Activated CD4-positive, alpha-beta T cell treated with anti-CD3 and anti-CD28 coated beads, Interleukin-2, Interleukin-4, amounts not matched to agents 100 ng/mL and 50 ng/mL, durations not matched to agents 16 hours and 8 hours (primary cell): Measurements from ENCODE around the gene GTF2H3.
"Not testable (repeated sequence)": the region's sequence is repeated elsewhere in the genome, so short reads cannot be mapped to it uniquely, and the experiment has no call there.

ENCODE experiments used
- DNase-seq: peaks from one replicate; pipeline ENCODE4 v3.0.0-alpha.2; 2020; ENCODE audit warnings: low spot score

Gene GTF2H3

GRCh38 chr12:123633379-123634141, at the start of gene GTF2H3, which contains the start of gene EIF2B1:
TSS of gene GTF2H3 (plus strand) at chr12:123633829. CDS start at chr12:123633860, 31 bp downstream.
TSS of gene EIF2B1 (minus strand) at chr12:123633686. CDS start at chr12:123633557, 129 bp downstream.
- DNase-seq: peak; percentile 99

DNA sequence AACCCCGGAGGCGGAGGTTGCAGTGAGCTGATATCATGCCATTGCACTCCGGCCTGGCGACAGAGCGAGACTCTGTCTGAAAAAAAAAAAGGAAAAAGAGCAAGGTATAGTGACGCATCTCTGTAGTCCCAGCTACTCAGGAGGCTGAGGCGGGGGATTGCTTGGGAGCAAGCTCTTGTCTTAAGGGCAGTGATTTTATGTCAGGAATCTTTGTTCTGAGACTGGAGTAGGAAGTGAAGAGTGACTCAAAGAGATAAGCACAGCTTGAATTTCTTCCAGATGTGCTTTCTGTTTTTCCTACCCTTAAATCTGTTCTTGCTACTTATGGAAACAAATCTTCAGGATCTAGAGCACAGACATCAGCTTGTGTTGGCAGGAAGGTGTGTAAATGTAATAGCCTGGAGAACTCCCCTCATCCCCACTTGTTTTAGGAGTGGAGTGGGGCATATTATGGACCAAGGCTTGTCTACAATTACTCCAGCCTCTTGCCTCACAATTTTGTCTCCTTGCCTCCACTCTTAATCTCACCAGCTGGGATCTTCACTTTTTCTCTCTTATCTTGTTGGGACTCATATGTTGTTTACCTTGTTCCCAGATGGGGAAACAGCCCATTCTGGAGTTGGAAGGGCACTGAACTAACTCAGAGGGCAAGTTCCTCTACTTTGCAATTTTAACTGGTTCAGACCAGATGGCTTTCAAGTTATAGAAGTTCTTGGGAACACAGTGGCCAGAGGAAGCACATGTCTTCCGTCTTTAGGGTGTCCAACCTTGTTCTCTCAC, 41.7 kb upstream of the GTF2H3 start:
- no peak for DNase-seq

- no peak for DNase-seq
Observed at GRCh38 chr12:123595729-123596128, 37.9 kb upstream of the GTF2H3 start.

DNA sequence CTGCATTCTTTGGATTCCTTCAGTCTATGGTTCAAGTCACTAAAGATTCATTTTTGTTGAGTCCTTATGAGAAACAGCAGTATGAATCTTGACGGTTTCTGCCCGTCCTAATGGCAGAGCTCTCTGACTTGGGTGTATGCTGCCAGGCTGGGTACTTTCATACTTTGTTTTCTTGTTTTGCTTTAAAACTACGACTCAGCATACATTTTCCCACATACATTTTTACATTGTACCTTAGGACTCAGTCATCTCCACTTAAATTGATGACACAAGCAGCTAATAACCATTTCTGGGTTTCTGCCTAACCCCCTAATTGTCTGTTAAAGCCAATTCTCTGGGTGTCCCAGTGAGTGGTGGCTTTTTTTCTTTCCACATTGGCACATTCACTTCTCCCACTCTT, 36.5 kb upstream of the GTF2H3 start:
- DNase-seq: no peak

DNA sequence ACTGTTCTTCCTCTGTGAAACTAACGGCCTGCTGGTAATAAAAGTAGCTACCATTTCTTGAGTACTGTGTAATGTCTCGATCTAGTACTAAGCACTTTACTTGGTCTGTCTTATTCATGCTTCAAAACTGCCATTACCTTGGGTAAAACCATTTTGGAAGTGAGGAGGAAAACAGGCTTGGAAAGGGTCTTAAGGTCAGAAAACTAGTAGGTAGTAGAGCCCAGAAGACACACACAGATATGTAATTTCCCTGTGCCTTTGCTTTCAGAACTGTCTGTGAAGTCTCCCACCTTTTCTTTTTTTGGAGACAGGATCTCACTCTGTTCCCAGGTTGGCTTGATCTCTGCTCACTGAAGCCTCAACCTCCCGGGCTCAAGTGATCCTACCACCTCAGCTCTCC, 35.1 kb upstream of the GTF2H3 start:
- DNase-seq: no peak

DNA sequence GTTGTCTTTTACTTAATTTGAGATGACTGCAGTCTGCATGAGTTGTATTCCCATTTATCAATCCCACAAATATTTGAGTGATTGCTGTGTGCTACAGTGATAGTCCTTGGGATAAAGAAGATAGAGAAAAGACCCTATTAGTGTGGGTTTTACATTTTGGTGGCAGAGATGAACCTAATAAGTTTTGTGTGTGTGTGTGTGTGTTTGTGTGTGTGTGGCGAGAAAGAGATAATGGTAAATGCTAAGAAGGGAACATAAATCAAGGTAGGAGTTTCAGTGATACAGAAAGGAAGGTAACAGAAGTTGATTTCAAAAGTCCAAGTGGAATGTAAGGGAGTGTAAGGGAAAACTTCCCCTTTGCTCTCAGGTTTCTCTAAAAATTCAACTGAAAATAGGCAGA, 34.3 kb upstream of the GTF2H3 start:
- DNase-seq: no peak

DNA sequence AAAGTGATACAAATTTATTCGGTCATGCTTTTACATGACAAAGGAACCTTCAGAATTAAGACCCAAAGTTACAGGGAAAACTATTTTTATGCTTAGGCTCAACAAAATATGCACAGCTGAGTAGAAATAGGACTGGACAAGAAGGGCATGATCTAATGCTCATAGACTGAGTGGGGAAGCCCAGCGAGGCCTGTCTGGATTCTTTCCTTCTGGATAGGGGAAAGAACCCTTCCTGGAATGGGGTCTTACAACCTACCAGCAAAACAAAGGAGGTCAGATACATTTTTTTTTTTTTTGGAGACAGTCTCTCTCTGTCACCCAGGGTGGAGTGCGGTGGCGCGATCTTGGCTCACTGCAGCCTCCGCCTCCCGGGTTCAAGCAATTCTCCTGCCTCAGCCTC, 33.9 kb upstream of the GTF2H3 start:
- no peak for DNase-seq

- DNase-seq: peak; percentile 86
Observed at GRCh38 chr12:123601602-123602489, 31.8 kb upstream of the GTF2H3 start, which contains the start of gene DDX55. TSS of gene DDX55 (plus strand) at chr12:123602099. CDS start at chr12:123602149, 50 bp downstream.

- no peak for DNase-seq
Observed at GRCh38 chr12:123602651-123603195, 30.9 kb upstream of the GTF2H3 start.

- not testable (repeated sequence) for DNase-seq
Observed at GRCh38 chr12:123603495-123603894, 30.1 kb upstream of the GTF2H3 start.

DNA sequence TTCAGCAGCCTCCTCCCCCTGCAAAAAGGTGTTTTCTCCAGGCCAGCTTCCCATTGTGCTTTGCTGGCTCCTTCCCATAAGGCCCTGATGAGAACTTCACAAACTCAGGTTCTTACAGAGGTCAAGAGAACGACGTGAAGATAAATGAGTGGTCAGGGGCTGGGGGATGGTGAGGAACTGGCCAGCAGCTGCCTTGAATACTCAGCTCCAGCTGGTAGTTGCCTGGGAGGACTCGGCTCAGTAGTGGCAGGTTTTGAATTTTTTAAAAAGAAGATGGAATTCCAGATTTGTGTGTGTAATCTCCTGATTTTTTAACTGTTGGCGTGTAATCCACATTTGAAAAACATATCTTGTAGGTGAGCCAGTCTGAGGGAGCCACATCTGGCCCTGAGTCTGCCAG, 25.9 kb upstream of the GTF2H3 start:
- DNase-seq: no peak

GRCh38 chr12:123608182-123608581, 25.4 kb upstream of the GTF2H3 start:
- DNase-seq: no peak

GRCh38 chr12:123614110-123614509, 19.5 kb upstream of the GTF2H3 start:
- DNase-seq: no peak

GRCh38 chr12:123614531-123614930, 19.1 kb upstream of the GTF2H3 start:
- DNase-seq: no peak

- DNase-seq: no peak
Observed at GRCh38 chr12:123617144-123617543, 16.5 kb upstream of the GTF2H3 start.

DNA sequence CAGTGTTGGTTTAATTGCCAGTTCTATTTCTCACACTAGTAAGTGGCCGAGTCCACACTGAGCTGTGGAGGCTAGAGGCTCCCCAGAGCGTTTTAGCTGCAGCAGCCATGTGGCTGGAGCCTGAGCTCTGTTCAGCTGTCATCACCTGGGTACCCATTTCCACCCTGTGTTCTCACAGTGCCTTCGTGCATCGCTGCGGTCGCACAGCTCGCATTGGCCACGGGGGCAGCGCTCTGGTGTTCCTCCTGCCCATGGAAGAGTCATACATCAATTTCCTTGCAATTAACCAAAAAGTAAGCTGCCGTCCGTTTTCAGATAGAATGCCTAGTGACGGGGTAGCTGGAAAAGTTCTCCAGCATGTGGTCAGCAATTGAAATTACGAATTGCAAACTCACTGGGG, 16.0 kb upstream of the GTF2H3 start:
- no peak for DNase-seq

DNA sequence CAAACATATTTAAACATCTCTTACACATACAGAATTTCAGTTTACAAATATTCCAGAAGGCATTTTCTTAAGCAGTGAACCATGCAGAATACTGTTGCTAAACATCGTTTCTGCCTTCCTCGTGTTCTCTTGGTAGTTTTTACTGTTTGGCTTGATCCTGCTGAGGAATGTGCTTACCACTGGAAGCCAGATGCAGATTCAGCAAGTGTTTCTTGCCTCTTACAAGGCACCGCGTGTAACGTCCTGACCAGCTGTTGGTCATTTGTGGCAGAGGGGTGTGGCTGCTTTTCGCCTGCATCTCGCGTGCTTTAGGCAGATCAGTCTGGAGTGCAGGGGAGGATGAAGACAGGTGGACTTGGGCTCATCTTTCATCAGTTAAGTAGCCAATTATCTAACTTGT, 12.5 kb upstream of the GTF2H3 start:
- DNase-seq: no peak

DNA sequence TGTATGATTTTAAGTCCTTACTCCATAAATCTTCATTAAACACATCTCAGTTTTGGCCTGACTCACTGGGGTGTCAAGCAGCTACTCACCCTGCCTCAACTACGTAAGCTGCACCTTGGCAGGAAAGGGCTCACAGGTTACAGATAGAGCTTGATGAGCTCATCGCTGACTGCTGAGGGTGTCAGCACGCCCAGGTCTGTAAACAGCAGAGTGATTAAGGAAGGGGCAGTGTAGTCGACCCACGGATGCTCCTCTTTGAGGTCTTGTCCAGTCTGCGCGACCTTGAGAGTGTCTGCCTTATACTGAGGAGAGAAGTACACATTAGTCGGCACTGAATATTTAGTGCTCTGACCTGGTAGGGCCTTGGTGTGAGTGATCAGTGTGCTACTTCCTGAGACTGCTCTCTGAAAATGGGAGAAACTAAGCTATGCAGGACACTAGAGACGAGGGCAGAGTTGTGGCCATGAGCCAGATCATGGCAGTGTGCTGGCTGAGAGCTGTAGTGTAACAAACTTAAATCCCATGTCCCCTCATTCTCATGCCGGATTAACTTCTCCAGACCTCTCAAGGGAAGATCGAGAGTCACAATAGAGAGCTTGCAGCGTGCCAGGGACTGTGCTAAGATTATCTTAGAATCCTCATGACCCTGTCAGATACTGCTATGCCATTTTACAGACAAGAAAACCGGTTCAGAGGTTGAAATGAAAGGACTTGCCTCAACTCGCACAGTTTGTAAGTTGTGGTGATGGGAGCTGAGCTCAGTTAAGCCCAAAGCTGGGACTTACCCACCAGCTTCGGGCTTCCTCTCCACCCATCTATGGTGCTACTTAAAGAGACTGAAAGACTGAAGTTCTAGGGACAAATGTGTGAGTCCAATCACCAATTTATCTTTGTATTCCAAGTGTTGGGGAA, 11.8 kb upstream of the GTF2H3 start:
- no peak for DNase-seq

DNA sequence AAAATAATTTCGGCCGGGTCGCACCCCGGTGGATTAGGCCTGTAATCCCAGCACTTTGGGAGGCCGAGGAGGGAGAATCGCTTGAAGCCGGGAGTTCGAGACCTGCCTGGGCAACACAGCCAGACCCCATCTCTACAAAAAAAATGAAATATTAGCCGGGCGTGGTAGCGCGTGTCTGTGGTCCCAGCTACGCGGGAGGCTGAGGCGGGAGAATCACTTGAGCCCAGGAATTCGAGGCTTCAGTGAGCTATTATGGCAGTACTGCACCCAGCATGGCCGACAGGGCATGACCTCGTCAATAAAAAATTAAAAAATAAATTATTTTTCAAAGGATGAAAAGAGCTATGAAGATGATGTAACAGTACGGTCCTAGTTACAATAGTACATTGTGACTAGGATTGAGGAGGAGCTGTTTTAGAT, 523 bp downstream of the GTF2H3 start:
- DNase-seq: no peak

- no peak for DNase-seq
Observed at GRCh38 chr12:123643911-123644310, 10.3 kb downstream of the GTF2H3 start.

- no peak for DNase-seq
Observed at GRCh38 chr12:123645380-123645779, 11.8 kb downstream of the GTF2H3 start.
